Measurements from ENCODE around the gene EFHC2. TPM values are rescaled to one million over a fixed set of nuclear protein-coding genes. Genes with fewer than 3 reads are reported as not detected.
"Not testable (repeated sequence)": the region's sequence is repeated elsewhere in the genome, so short reads cannot be mapped to it uniquely, and the experiment has no call there.

The EFHC2 gene
- total RNA-seq, 1 donor from 2014 or later: 11.7 TPM

GRCh38 chrX:44267861-44268260, 75.6 kb downstream of the EFHC2 start:
- no peak for TF ChIP-seq CTCF (IDR thresholded peaks at IDR 0.05; ENCODE audit: borderline replicate concordance)
- intact Hi-C loops (cut with micrococcal nuclease): no loop called here
- Histone ChIP-seq H3K27me3 (ENCODE audit: low read depth) (no peaks in the 10 kb centered on the region), H3K36me3 (no peaks in the 10 kb centered on the region), H3K4me1 (no peaks in the 10 kb centered on the region), H3K4me3 (no peak overlapping the region), H3K9me3 (replicated peaks) (no peaks in the 10 kb centered on the region), H3K27ac (replicated peaks) (no peak overlapping the region)
- DNase-seq: no peak

- intact Hi-C loops (cut with micrococcal nuclease): no loop called here
- Histone ChIP-seq H3K27ac (replicated peaks) (no peak overlapping the region), H3K4me3 (no peak overlapping the region), H3K4me1 (no peaks in the 10 kb centered on the region), H3K9me3 (replicated peaks) (no peaks in the 10 kb centered on the region), H3K36me3 (no peaks in the 10 kb centered on the region), H3K27me3 (ENCODE audit: low read depth) (no peaks in the 10 kb centered on the region)
- DNase-seq: no peak
- TF ChIP-seq CTCF (IDR thresholded peaks at IDR 0.05; ENCODE audit: borderline replicate concordance): no peak
Observed at GRCh38 chrX:44267116-44267515, 76.4 kb downstream of the EFHC2 start.

- TF ChIP-seq CTCF (IDR thresholded peaks at IDR 0.05; ENCODE audit: borderline replicate concordance): no peak
- Histone ChIP-seq H3K4me3 (no peak overlapping the region), H3K4me1 (no peaks in the 10 kb centered on the region), H3K27ac (replicated peaks) (no peak overlapping the region), H3K27me3 (ENCODE audit: low read depth) (no peaks in the 10 kb centered on the region), H3K9me3 (replicated peaks) (no peaks in the 10 kb centered on the region), H3K36me3 (no peaks in the 10 kb centered on the region)
- intact Hi-C loops (cut with micrococcal nuclease): no loop called here
- DNase-seq: no peak
Observed at GRCh38 chrX:44265559-44265958, 77.9 kb downstream of the EFHC2 start.

- Histone ChIP-seq H3K4me3 (no peak overlapping the region), H3K27me3 (ENCODE audit: low read depth) (no peaks in the 10 kb centered on the region), H3K4me1 (no peaks in the 10 kb centered on the region), H3K36me3 (no peaks in the 10 kb centered on the region), H3K9me3 (replicated peaks) (no peaks in the 10 kb centered on the region), H3K27ac (replicated peaks) (no peak overlapping the region)
- no peak for DNase-seq
- intact Hi-C loops (cut with micrococcal nuclease): no loop called here
- no peak for TF ChIP-seq CTCF (IDR thresholded peaks at IDR 0.05; ENCODE audit: borderline replicate concordance)
Observed at GRCh38 chrX:44264936-44265335, 78.5 kb downstream of the EFHC2 start.

- Histone ChIP-seq H3K27ac (replicated peaks) (no peak overlapping the region), H3K4me3 (no peak overlapping the region), H3K4me1 (no peaks in the 10 kb centered on the region), H3K9me3 (replicated peaks) (no peaks in the 10 kb centered on the region), H3K36me3 (no peaks in the 10 kb centered on the region), H3K27me3 (ENCODE audit: low read depth) (no peaks in the 10 kb centered on the region)
- intact Hi-C loops (cut with micrococcal nuclease): no loop called here
- no peak for DNase-seq
- no peak for TF ChIP-seq CTCF (IDR thresholded peaks at IDR 0.05; ENCODE audit: borderline replicate concordance)
Observed at GRCh38 chrX:44261286-44261685, 82.2 kb downstream of the EFHC2 start.

GRCh38 chrX:44260609-44261008, 82.9 kb downstream of the EFHC2 start:
- Histone ChIP-seq H3K27ac (replicated peaks) (no peak overlapping the region), H3K27me3 (ENCODE audit: low read depth) (no peaks in the 10 kb centered on the region), H3K9me3 (replicated peaks) (peaks cover 3% of the 10 kb centered on the region), H3K36me3 (no peaks in the 10 kb centered on the region), H3K4me3 (no peak overlapping the region), H3K4me1 (no peaks in the 10 kb centered on the region)
- no peak for DNase-seq
- intact Hi-C loops (cut with micrococcal nuclease): no loop called here
- TF ChIP-seq CTCF (IDR thresholded peaks at IDR 0.05; ENCODE audit: borderline replicate concordance): no peak

- H3K27me3 ChIP-seq (ENCODE audit: low read depth); DNase-seq; H3K9me3 ChIP-seq (replicated peaks); H3K4me3 ChIP-seq; H3K27ac ChIP-seq (replicated peaks); intact Hi-C loops (cut with micrococcal nuclease); H3K4me1 ChIP-seq; H3K36me3 ChIP-seq: not testable (repeated sequence)
Observed at GRCh38 chrX:44255742-44256141, 87.7 kb downstream of the EFHC2 start.
